ENCODE results near the gene SEZ6L. TPM values are rescaled to one million over a fixed set of nuclear protein-coding genes. Genes with fewer than 3 reads are reported as not detected.

The SEZ6L gene
- total and polyA plus RNA-seq, 10 of the 15 experiments (the other 5 are each of a cell fraction or from before 2014, with no cell fraction given): not detected

DNA sequence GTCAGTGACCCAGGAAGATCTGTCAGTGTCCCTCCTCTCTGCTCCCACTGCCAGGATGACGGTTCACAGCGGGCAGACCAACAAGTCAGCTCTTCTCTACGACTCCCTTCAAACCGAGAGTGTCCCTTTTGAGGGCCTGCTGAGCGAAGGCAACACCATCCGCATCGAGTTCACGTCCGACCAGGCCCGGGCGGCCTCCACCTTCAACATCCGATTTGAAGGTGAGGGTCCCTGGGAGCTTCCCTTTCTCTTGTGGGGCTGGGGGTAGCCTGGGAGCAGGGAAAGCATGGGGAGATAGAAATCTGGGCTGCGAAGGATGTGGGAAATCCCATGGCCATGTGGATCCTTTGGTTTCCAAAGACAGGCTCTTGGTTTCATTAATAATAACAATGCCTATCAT lies 141.4 kb downstream of the SEZ6L start (continued):
- no peak for TF ChIP-seq MYC (IDR thresholded peaks at IDR 0.05; ENCODE audit: insufficient read depth, insufficient read length, insufficient replicate concordance, low read length, severe bottlenecking)
- no peak for TF ChIP-seq CHD2 (IDR thresholded peaks at IDR 0.05; ENCODE audit: borderline replicate concordance, low read depth, low read length)
- no peak for TF ChIP-seq EED (IDR thresholded peaks at IDR 0.05; ENCODE audit: low read depth)
- TF ChIP-seq SUPT20H (IDR thresholded peaks at IDR 0.05; ENCODE audit: borderline replicate concordance, control insufficient read depth, low read depth, low read length): no peak

DNA sequence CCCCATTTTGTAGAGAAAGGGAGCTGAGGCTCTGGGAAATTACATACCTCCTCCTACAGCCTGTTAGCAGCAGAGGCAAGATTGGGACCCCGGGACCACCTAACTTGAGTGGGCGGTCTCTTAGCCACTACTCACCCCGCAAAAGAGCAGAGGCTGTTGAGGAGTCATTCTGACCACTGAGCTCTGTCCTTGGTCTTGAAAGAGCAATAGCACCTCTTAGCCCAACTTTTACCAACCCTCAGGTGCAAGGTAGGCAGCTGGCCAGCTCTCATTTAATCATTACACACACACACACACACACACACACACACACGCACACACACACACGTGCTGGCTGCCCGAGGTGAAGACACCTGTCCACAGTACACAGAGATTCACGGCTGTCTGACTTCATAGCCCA lies 144.0 kb downstream of the SEZ6L start:
- no TSS peak for BruUV-seq (replicated peaks)
- Histone ChIP-seq H3K36me3 (ENCODE audit: control insufficient read depth in 2 of 2, insufficient read depth in 2 of 2, low read length in 1 of 2) (no peaks in the 10 kb centered on the region), H3K4me3 (no peak overlapping the region), H3K79me2 (ENCODE audit: control insufficient read depth, insufficient read depth, low read length) (no peaks in the 10 kb centered on the region), H3K4me1 (ENCODE audit: control insufficient read depth, insufficient read depth, low read length) (no peaks in the 10 kb centered on the region), H2AFZ (ENCODE audit: control insufficient read depth, low read depth, low read length) (no peak overlapping the region), H3K27me3 (replicated peaks in 1 of 2; ENCODE audit: control insufficient read depth in 2 of 2, insufficient read depth in 2 of 2, low read length in 1 of 2) (peaks cover 0 to 3% of the 10 kb centered on the region in 2 experiments; a peak in 3 of 4 replicates), H3K9ac (ENCODE audit: control insufficient read depth, insufficient read depth, low read length) (no peak overlapping the region), H3K27ac (ENCODE audit: control insufficient read depth, insufficient read depth) (no peak overlapping the region), H3K4me2 (ENCODE audit: control insufficient read depth, insufficient read depth) (no peak overlapping the region), H4K20me1 (ENCODE audit: control insufficient read depth, insufficient read depth) (no peaks in the 10 kb centered on the region), H3K9me3 (replicated peaks; ENCODE audit: control insufficient read depth, insufficient read depth, low read length) (no peaks in the 10 kb centered on the region)
- DNase-seq (ENCODE audit: low read depth, low spot score) (no peak), ATAC-seq (no peak), FAIRE-seq (no peak)
- CTCF ChIA-PET: no interaction called here
- SMC1A ChIA-PET (ENCODE audit: uncharacterized antibody, unreplicated experiment): no interaction called here
- TF ChIP-seq SUPT20H (IDR thresholded peaks at IDR 0.05; ENCODE audit: borderline replicate concordance, control insufficient read depth, low read depth, low read length) (no peak), EZH2 (IDR thresholded peaks at IDR 0.05; ENCODE audit: borderline replicate concordance, control insufficient read depth, low read depth, low read length) (no peak)
- TF ChIP-seq, protein P1, sequence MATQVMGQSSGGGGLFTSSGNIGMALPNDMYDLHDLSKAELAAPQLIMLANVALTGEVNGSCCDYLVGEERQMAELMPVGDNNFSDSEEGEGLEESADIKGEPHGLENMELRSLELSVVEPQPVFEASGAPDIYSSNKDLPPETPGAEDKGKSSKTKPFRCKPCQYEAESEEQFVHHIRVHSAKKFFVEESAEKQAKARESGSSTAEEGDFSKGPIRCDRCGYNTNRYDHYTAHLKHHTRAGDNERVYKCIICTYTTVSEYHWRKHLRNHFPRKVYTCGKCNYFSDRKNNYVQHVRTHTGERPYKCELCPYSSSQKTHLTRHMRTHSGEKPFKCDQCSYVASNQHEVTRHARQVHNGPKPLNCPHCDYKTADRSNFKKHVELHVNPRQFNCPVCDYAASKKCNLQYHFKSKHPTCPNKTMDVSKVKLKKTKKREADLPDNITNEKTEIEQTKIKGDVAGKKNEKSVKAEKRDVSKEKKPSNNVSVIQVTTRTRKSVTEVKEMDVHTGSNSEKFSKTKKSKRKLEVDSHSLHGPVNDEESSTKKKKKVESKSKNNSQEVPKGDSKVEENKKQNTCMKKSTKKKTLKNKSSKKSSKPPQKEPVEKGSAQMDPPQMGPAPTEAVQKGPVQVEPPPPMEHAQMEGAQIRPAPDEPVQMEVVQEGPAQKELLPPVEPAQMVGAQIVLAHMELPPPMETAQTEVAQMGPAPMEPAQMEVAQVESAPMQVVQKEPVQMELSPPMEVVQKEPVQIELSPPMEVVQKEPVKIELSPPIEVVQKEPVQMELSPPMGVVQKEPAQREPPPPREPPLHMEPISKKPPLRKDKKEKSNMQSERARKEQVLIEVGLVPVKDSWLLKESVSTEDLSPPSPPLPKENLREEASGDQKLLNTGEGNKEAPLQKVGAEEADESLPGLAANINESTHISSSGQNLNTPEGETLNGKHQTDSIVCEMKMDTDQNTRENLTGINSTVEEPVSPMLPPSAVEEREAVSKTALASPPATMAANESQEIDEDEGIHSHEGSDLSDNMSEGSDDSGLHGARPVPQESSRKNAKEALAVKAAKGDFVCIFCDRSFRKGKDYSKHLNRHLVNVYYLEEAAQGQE (IDR thresholded peaks at IDR 0.05; ENCODE audit: low read depth, low read length): peak; percentile 33; the same call in 1 of the 2 replicates
- TF ChIP-seq, protein P2, sequence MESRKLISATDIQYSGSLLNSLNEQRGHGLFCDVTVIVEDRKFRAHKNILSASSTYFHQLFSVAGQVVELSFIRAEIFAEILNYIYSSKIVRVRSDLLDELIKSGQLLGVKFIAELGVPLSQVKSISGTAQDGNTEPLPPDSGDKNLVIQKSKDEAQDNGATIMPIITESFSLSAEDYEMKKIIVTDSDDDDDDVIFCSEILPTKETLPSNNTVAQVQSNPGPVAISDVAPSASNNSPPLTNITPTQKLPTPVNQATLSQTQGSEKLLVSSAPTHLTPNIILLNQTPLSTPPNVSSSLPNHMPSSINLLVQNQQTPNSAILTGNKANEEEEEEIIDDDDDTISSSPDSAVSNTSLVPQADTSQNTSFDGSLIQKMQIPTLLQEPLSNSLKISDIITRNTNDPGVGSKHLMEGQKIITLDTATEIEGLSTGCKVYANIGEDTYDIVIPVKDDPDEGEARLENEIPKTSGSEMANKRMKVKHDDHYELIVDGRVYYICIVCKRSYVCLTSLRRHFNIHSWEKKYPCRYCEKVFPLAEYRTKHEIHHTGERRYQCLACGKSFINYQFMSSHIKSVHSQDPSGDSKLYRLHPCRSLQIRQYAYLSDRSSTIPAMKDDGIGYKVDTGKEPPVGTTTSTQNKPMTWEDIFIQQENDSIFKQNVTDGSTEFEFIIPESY (IDR thresholded peaks at IDR 0.05): no peak
- POLR2A ChIA-PET: no interaction called here
- in situ Hi-C loops (cut with MboI) (no loop called here), intact Hi-C loops (cut with micrococcal nuclease; ENCODE audit: unreplicated experiment) (no loop called here)
- RAD21 ChIA-PET (ENCODE audit: unreplicated experiment): no interaction called here
- 17% methylated on average over 7 of the region's 7 CpGs for WGBS (ENCODE audit: insufficient coverage, insufficient replicate concordance, low lambda C conversion rate, missing lambda C conversion rate)
